ENCODE measurements around the gene CTNNA2.

DNA sequence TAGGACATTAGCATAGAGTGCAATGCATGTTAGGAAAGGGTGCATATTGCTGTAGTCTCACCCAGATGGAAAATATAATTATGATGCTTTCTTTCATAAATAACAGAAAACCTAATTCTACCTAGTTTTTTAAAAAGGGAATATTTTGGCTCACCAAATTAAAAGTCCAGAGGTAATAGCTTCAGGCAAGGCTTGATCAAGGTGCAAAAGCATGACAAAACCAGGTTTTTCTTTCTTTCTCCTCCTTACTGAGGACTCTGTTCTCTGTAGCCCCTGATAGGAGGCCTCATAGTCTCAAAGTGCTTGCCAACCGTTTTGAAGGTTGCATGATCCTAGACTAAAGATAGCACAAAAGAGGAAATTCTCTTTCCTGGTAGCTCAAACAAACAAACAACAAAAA is 349.9 kb downstream of the CTNNA2 start:
- TF ChIP-seq, protein P1, sequence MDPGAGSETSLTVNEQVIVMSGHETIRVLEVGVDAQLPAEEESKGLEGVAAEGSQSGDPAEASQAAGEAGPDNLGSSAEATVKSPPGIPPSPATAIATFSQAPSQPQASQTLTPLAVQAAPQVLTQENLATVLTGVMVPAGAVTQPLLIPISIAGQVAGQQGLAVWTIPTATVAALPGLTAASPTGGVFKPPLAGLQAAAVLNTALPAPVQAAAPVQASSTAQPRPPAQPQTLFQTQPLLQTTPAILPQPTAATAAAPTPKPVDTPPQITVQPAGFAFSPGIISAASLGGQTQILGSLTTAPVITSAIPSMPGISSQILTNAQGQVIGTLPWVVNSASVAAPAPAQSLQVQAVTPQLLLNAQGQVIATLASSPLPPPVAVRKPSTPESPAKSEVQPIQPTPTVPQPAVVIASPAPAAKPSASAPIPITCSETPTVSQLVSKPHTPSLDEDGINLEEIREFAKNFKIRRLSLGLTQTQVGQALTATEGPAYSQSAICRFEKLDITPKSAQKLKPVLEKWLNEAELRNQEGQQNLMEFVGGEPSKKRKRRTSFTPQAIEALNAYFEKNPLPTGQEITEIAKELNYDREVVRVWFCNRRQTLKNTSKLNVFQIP (CRISPR knock-in tag; IDR thresholded peaks at IDR 0.05; ENCODE audit: borderline replicate concordance, low read depth): no peak
- TF ChIP-seq ARNTL (CRISPR knock-in tag; IDR thresholded peaks at IDR 0.05; ENCODE audit: borderline replicate concordance, low read depth) (no peak), CREB5 (CRISPR knock-in tag; IDR thresholded peaks at IDR 0.05; ENCODE audit: low read depth) (no peak)
